ENCODE measurements around the gene IFNL1. TPM values are rescaled to one million over a fixed set of nuclear protein-coding genes. Genes with fewer than 3 reads are reported as not detected.
A peak's percentile ranks its signal among the peaks of the same experiment; 100 is the strongest.

IFNL1 gene
- total RNA-seq, 1 donor from 2014 or later = not detected

- Histone ChIP-seq H3K9ac (peak overlapping the region; percentile 62), H3K27ac (no peak overlapping the region), H2AFZ (replicated peaks) (peak overlapping the region; percentile 95), H3K36me3 (no peaks in the 10 kb centered on the region), H3K4me2 (peak overlapping the region; percentile 85), H3K4me1 (peaks cover 22% of the 10 kb centered on the region), H3K79me2 (ENCODE audit: low read depth) (peaks cover 45% of the 10 kb centered on the region), H3K9me3 (ENCODE audit: low read depth) (no peaks in the 10 kb centered on the region), H3F3A (ENCODE audit: low read depth) (no peaks in the 10 kb centered on the region), H3K4me3 (peak overlapping the region; percentile 96), H3K27me3 (no peaks in the 10 kb centered on the region), H4K20me1 (ENCODE audit: low read depth) (peaks cover 37% of the 10 kb centered on the region)
- Mint-ChIP-seq H3K9me3 (no peaks in the 10 kb centered on the region), H3K36me3 (peaks cover 11% of the 10 kb centered on the region), H3K4me3 (peak overlapping the region; percentile 92), H3K4me1 (peaks cover 35% of the 10 kb centered on the region), H3K27ac (peak overlapping the region; percentile 67), H3K27me3 (ENCODE audit: insufficient read depth, low read depth) (peaks cover 12% of the 10 kb centered on the region)
- TF ChIP-seq EZH2 (IDR thresholded peaks at IDR 0.05) (no peak), CTCF (IDR thresholded peaks at IDR 0.05) (no peak), EZH2phosphoT487 (IDR thresholded peaks at IDR 0.05) (no peak)
- peak; percentile 72 for DNase-seq (ENCODE audit: low spot score)
Observed at GRCh38 chr19:39341129-39341718, 45.0 kb downstream of the IFNL1 start.

DNA sequence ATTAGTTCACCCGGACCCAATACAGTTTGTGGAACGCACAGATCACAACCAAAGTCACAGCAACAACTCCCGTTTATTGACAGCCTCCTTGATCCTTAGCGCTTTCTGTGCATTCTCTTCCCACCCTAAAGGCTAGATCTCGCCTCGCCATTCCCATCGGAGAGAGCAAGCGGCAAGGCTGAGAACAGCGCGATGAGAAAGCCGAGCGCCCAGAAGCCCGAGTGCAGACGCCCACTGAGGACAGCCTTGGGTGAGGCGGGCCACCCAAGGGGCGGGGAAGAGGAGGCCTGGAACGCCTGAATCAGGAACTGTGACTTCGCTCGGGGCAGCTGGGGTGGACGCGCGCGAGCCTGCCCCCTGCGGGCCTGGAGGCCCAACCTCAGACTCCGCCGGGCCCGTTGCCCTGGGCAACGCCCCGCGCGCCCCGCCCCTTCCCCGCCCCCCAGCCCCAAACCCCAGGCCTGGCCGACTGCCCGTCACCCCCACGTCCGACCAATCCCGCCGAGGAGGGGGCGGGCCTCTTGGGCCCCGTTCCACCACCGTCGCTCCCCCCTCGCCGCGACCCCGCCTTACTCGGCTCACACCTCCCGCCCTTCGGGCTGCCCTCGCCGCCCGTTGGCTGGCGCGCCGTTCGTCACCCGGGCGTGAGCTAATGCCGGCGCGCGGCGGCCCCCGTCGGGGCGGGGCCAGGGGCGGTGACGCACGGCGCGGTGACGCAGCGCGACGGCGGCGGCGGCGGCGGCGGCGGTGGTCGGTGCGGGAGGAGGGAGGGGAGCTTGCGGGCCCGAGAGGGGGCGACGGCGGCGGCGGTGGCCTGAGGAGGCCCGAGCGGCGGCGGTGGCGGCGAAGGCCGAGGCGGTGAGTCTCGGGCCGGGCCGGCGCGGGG, 45.8 kb downstream of the IFNL1 start, which contains the start of gene SAMD4B:
Gene SAMD4B, plus strand, starts transcription at position 703 of the 886 bp plus-strand sequence. CDS start 14,473 bp downstream, outside the sequence.
- peaks cover 22% of the 10 kb centered on the region for H3K4me1 ChIP-seq
- peak within 1 kb of the TSS; percentile 85 for H3K4me2 ChIP-seq
- no peaks in the 10 kb centered on the region for H3K36me3 ChIP-seq
- Mint-ChIP-seq H3K4me1 (peaks cover 35% of the 10 kb centered on the region), H3K27me3 (ENCODE audit: insufficient read depth, low read depth) (peaks cover 12% of the 10 kb centered on the region), H3K9me3 (no peaks in the 10 kb centered on the region), H3K4me3 (peak within 1 kb of the TSS; percentile 92), H3K36me3 (peaks cover 11% of the 10 kb centered on the region), H3K27ac (peak within 1 kb of the TSS; percentile 67)
- peak within 1 kb of the TSS; percentile 96 for H3K4me3 ChIP-seq
- H3F3A ChIP-seq (ENCODE audit: low read depth) = no peaks in the 10 kb centered on the region
- H3K27ac ChIP-seq = no peak within 1 kb of the TSS
- peak; percentile 100 for DNase-seq (ENCODE audit: low spot score)
- TF ChIP-seq EZH2 (IDR thresholded peaks at IDR 0.05) = no peak
- no peak for TF ChIP-seq EZH2phosphoT487 (IDR thresholded peaks at IDR 0.05)
- peak; percentile 66 for TF ChIP-seq CTCF (IDR thresholded peaks at IDR 0.05)
- H3K27me3 ChIP-seq = no peaks in the 10 kb centered on the region
- H3K9me3 ChIP-seq (ENCODE audit: low read depth) = no peaks in the 10 kb centered on the region
- peak within 1 kb of the TSS; percentile 95 for H2AFZ ChIP-seq (replicated peaks)
- peak within 1 kb of the TSS; percentile 92 for H3K9ac ChIP-seq
- peaks cover 44% of the 10 kb centered on the region for H4K20me1 ChIP-seq (ENCODE audit: low read depth)
- H3K79me2 ChIP-seq (ENCODE audit: low read depth) = peaks cover 53% of the 10 kb centered on the region

DNA sequence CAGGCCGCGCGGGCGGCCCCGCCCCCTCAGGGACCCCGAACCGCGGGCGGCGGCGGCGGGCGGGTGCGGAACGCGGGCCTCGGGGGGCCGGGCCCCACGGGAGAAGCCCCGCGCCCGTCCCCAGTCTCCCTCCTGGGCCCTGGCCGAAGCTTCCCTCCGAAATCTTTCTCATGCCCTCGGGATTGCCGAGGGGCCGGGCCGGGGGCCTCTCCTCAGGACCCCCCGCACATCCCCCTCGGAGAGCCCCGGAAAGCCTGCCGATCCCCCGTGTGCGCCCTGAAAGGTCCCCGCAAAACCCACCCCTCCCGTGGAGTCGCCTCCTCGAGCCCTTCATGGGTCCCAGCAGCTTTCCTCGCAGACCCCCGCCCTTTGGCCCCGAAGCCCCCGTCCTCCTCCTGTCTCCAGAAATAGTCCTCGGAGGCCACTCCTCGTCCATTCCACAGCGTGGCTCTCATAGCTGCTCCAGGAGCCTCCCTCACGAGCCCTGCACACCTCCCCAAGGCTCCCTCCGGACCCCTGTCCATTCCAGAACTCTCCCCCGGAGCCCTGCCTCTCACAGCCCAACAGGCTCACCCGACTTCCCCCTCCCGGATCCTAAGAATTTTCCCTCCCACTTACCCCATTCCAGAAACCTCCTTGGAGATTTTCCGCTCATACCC, 46.6 kb downstream of the IFNL1 start:
- peak; percentile 35 for DNase-seq (ENCODE audit: low spot score)
- Mint-ChIP-seq H3K27me3 (ENCODE audit: insufficient read depth, low read depth) (peaks cover 9% of the 10 kb centered on the region), H3K9me3 (no peaks in the 10 kb centered on the region), H3K36me3 (peaks cover 11% of the 10 kb centered on the region), H3K4me1 (peaks cover 35% of the 10 kb centered on the region), H3K27ac (peak overlapping the region; percentile 53), H3K4me3 (peak overlapping the region; percentile 85)
- Histone ChIP-seq H3K4me2 (peak overlapping the region; percentile 84), H4K20me1 (ENCODE audit: low read depth) (peaks cover 52% of the 10 kb centered on the region), H3K9ac (peak overlapping the region; percentile 92), H3K79me2 (ENCODE audit: low read depth) (peaks cover 61% of the 10 kb centered on the region), H2AFZ (replicated peaks) (no peak overlapping the region), H3K9me3 (ENCODE audit: low read depth) (no peaks in the 10 kb centered on the region), H3K4me3 (peak overlapping the region; percentile 92), H3F3A (ENCODE audit: low read depth) (no peaks in the 10 kb centered on the region), H3K4me1 (peaks cover 22% of the 10 kb centered on the region), H3K27me3 (no peaks in the 10 kb centered on the region), H3K27ac (no peak overlapping the region), H3K36me3 (no peaks in the 10 kb centered on the region)
- TF ChIP-seq EZH2 (IDR thresholded peaks at IDR 0.05) (no peak), EZH2phosphoT487 (IDR thresholded peaks at IDR 0.05) (no peak), CTCF (IDR thresholded peaks at IDR 0.05) (no peak)

Data from neural progenitor cell (in vitro differentiated cells).